Hematopoietic multipotent progenitor cell treated with erythropoietin and hydrocortisone succinate and interleukin-3 and kit ligand, for 17 days (in vitro differentiated cells): ENCODE measurements around the gene FAM124B.

Source experiments
- DNase-seq: peaks from one replicate; pipeline ENCODE4 v3.0.0-alpha.2; 2015; ENCODE audit warnings: low spot score

Gene FAM124B

DNA sequence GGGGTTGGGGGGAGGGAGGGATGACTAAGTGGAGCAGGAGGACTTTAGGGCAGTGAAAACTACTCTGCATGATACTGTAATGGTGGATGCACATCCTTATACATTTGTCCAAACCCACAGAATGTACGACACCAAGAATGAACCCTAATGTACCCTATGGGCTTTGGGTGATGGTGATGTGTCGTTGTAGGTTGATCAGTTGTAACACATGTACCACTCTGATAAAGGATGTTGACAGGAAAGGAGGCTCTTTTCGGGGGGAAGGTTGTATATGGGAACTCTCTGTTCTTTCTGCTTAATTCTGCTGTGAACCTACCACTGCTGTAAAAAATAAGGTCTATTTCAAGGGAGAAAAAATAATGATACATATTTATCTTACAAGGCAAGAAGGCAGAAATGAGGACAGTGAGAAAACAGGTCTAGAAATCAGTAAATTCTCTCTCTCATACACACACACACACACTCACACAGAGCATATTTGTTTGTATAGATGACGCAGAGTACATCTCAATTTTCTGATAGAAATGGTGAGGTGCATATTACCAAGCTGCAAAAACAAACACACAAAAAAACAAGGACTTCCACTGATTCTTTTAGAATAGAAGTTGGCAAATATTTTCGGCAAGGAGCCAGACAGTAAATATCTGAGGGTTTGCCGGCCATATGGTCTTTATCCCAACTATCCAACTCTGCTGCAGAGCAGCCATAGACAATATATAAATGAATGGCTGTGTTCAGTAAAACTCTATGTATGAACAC, 20.2 kb downstream of the FAM124B start:
- DNase-seq = no peak

DNA sequence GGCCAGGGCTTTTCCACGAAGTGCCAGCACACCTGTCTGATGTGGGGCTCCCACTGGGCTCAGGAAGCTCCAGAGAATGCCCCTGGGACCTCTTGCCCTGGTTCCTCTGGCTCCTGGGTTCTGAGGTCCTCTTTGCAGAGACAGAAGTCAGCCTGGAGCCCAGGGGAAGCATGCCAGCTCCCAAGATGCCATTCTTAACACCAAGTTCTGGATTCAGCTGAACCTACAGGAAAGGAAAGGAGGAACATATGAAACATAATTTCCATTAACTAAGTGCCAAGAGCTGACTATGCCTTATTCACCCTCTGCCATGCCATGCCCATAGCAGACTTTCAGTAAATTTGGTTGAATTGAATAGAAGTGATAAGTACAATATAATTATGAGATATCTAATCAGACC, 21.9 kb downstream of the FAM124B start:
- DNase-seq = no peak

DNA sequence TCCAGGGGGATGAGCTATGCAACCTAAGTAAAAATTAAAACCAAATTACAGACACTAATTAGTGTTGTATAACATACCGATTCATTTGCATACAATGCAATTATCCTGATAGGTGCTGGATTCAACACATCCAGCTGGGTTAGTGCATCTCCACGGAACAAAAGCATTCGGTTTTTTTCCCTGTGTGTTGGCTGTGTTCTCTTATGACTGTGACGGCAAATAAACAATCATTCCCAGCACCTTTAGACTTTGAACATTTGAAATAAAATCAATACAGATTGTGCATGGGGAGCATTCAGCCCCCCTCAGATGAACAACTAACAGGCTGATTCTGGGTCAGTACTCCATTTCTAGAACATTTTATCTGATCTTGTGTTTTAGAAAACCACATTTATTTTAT, 22.7 kb downstream of the FAM124B start:
- DNase-seq = no peak

DNA sequence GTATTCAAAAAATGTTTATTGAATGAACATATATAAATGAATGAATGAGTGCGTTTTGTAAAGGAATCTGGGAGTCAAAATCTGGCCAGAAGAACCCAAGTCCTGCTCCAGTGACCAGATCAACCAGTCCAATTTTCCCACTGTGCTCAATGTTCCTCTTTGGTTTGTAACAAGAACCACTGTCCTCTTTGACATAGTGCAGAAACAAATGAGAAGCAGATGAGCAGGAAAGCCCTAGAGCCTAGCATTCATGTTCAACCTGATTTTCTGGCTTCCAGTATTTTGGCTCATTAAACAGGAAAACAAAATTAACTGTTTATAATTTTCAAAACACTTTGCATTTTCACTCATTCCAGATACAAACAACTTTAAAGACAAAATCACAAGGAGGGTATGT, 23.2 kb downstream of the FAM124B start:
- no peak for DNase-seq

DNA sequence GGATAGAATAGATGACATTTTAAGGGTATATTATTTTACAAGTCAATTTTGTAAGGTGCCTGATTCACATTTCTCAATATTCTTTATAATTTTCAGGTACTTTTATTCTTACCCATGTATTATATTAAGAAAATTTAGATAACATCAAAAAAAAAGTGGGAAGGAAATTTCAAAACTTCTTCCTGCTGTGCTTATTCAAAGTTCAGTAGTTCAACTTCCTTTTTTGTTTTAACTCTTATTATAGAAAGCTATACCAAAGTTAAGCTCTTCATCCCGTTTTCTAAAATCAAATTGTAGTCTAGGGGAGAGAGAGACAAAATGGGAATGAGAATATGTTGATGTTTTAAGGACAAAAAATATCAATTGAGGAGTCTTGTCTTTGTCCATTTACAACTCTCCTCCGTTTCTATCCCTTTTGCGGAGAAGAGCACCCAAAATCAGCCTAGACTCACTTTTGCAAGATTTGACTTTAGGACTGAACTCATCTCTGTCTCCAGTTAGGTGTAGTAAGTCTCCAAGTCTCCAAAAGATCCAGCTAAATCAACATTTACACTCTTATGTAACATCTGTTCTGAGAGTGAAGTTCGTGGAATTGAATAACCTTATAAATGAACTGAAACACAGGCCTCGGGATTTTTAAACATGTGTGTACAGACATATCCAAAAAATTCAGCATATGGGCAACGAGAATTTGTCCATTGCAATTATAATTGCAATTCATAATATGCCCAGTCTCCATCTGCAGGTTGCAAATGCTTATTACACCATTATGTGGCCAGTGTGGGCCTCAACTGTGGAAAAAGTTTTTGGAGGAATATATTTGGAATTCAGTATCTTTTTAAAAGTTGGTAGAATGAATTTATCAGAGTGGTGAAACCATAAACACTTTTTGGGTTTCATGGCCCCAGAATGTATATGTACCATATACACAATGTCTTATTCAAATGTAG, 23.9 kb downstream of the FAM124B start:
- DNase-seq = no peak

DNA sequence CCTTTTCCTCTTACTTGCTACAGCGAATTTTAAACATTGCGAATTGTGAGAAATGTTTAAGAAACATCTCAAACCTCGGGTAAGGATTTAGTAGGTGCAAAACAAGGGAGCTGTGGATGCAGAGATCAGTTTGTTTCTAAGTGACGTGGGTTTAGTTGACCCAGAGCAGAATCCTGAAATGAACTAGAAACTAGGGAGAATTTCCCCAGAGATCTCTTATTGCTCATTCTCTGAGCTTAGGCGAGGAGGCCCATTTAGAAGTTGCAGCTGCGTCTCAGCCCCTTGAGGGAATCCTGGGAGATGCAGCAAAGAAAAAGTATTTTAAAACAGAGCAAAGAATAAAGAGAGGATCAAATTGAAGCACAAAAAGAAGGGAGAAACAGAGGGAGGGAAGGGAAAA, 29.3 kb downstream of the FAM124B start:
- no peak for DNase-seq

DNA sequence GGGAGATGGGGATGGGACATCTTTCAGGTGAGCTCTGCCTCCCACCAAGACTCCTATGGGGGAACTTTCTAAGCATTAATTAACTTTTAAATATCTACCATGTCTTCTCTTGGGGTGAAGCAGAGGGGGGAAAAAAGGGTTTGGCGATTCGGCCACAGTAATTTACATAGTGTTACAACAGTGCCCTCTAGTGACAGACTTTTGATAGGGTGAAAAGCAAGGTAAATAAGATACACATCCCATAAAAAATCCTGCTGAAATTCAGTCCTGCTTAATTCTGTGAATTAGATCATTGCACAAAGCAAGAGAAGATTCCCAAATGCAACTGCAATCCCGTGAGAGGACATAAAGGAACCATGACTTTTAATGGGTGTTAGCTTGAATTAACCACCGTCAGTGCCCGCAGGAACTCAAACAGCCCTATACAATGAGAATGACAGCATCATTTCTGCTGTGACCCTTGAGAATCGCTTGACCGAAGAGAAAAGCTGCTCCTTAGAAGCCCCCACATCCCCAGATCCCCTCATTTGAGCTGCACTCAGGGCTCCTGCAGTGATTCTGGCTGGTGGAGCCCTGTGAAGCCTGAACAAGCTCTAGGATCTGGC, 32.8 kb downstream of the FAM124B start:
- DNase-seq = peak; percentile 48

DNA sequence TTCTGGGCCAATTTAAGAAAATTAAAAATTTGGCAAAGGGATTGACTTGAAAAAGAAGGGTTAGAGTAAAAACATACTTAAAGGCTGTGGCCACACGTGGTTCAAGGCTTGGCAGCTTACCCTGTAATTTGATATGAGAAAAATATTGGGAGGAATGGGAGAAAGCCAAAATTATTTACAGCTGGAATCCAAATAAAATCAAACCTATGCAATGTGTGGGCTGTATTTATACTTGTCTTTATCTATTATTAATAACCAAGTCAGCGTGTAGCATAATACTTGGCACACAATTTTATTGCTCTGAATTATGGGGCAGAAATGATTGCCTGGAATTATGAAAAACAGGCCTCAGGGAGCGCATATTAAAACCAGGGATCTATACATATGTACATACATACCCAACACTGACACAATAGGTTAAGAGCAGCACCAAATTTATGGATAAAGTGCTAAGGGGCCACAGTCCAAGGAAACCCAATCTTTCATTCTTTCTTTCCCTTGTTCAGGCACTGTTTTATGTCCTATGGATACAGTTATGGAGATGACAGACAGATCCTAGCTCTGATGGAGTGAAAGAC, 35.6 kb downstream of the FAM124B start:
- DNase-seq = no peak

DNA sequence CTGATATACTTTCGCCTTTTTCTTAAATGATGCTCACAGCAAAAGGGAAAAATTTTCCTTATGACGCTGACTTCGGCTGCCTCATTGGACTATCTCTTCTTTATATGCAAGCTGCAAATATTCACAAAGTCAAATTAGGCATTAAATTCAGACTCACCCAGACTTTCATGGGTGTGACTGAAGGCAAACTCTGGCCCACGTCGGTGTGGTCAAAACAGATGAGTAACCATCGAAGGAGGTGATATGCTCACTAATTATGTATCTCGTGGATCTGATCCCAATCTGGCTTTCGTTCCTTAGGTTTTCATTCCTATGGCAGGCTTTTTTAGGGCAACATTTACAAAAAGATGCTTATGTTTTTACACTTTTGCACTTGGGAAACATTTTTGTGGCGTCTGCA, 36.6 kb downstream of the FAM124B start:
- no peak for DNase-seq

DNA sequence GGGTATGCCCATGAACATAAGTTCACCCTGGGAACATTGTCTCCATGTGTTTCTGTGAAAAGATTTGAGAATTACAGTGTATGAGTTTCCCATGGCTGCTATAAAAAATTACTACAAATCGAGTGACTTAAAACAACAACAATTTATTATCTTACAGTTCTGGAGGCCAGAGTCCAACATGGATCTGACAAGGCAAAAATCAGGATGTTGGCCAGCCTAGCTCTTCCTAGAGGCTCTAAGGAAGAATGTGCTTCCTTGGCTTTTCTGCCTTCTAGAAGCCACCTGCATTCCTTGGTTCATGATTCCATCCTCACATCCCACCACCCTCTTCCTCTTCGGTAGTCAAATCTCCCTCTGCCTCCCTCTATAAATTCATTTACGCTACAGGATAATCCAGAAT, 38.6 kb downstream of the FAM124B start:
- DNase-seq = no peak

DNA sequence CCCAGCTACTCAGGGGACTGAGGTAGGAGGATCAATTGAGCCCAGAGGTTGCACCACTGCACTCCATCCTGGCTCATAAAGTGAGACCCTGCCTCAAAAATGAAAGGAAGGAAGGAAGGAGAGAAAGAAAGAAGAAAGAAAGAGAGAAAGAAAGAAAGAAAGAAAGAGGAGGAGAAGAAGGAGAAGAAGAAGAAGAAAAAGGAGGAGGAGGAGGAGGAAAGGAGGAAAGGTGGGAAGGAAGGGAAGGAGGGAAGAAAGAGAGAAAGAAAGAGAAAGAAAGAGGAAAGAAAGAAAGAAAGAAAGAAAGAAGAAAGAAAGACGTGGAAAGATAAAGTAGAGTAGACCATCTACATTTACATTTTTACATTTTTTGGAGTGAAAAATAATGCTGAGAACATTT, 39.8 kb downstream of the FAM124B start:
- no peak for DNase-seq

DNA sequence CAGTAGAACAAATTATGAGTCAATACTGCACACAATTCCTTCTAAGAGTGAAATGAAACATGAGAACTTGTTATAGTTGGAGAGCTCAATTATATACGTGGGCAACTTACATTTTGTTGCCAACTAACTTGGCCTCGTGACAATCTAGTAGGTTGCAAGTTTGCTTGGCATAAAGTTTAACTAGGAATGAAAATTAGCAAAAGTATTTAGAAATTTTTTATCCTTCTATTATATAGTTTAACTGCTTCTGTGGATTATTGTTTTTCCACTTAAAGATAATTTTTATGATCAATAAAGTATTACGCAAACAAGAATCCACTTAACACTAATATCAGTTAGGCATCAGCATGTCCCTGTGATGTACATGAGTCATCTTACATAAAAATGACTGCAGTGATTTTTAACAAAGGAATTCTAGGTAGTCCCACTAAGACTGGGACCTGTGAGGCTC, 41.1 kb downstream of the FAM124B start:
- DNase-seq = no peak

DNA sequence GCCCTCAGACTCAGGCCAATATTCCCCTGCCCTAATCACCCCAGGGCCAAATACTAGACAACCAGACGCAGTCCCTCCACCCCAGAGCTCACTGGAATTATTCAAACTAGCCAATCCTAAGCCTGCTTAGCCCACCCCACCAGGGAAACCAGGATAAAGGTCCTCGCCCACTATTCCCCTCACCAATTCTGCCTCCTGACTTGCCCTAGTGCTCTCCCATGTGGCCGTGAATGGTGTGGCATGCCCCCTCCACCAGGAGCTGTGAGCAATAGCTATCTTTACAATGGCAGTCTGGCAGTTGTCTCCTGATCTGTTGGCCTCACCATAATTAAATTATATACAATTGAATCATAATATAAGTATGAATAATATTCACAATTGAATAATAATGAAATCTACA, 42.3 kb downstream of the FAM124B start:
- no peak for DNase-seq

DNA sequence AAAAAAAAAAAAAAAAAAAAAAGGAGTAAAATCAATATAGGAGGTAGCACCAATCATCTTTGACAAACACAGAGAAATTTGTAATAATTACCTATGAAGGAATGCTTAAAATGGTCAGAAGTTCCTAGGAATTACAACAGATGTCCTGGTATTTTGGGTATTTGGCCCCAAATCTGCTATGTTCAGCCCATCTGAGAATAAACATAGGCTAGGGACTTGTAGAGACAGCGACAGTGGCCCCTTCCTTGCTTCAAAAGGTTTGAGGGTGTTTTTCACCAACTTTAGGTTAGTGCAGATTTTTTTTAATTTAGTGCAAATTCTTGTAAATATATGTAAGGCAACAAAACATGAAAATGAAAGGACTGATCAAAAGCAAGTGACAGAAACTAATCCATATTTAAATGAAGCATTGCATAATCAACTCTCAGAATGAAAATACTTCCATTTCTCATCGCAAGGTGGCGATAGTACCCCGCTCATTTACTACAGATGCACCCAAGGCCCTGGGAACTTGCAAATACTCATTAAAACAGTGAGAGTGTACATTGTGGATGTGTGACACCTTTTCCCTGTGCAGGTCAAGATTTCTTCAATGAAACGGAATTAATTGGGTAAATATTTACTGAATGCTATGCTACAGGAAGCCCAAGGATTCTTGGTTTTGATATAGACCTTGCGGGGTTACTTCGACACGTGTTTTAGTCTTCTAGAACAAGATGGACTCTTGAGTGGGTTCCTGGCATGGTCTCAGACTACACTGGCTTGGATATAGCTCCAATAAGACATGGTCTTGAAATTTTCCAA, 44.6 kb downstream of the FAM124B start:
- peak; percentile 70 for DNase-seq

DNA sequence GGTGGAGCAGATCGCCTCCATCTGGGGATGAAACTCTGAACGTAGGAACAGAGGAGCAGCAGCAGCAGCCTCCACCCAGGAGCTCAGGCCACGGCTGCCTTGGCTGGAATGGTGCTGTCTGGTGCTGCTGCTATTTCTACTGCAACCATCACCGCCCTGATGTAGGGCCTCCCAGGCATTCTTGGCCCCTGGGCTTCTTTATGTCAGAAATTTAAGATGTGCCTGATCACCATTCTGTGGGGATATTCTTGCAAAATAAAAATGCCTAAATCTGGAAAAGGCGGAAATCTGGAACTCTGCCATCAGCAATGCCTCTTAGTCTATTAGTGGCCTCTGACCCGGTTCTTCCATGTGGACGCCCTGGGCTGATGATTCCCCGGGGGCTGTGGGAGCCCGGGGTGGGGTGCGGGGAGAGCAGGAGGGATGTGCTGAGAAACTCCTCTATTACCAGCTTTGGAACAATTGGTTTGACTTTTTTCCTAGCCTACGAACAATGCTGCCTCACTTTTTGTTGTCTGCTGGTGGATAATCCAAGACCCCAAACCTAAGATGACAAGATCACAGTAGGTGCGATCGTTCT, 47.2 kb downstream of the FAM124B start:
- no peak for DNase-seq

DNA sequence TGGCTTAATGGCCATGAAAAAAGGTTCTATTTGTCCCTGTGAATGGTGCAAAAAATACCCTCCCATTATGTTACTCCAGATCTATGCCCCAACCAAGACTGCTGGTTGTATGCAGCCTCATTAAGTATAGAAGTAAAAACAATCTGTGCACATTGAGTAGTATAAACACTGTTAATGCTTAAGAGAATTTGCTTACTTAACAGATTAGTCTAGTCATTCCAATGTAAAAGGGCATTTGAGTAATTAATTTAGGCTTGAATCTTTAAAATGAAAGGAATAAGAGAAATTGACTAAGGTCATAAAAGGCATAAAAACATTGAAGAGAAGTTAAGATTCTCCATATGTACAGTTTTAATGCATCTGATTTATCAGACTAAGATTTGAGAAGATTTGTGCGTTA, 51.2 kb downstream of the FAM124B start:
- no peak for DNase-seq

DNA sequence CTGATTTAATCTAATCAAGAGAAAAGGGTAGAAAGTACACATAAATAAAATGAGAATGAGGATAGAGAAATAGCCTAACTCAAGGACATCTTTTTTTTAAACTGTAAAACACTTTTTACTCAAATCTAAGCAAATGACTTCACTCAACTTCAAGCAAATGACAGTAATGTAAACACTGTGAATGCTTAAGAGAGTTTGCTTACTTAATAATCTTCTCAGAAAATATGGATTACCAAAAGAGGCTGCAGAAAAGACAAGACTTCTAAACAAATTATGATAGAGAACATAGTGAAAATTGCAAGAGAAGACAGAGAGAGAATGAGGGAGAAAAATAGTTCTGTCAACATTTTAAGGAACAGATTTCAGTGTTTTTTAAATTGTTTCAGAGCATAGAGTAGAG, 52.5 kb downstream of the FAM124B start:
- no peak for DNase-seq

DNA sequence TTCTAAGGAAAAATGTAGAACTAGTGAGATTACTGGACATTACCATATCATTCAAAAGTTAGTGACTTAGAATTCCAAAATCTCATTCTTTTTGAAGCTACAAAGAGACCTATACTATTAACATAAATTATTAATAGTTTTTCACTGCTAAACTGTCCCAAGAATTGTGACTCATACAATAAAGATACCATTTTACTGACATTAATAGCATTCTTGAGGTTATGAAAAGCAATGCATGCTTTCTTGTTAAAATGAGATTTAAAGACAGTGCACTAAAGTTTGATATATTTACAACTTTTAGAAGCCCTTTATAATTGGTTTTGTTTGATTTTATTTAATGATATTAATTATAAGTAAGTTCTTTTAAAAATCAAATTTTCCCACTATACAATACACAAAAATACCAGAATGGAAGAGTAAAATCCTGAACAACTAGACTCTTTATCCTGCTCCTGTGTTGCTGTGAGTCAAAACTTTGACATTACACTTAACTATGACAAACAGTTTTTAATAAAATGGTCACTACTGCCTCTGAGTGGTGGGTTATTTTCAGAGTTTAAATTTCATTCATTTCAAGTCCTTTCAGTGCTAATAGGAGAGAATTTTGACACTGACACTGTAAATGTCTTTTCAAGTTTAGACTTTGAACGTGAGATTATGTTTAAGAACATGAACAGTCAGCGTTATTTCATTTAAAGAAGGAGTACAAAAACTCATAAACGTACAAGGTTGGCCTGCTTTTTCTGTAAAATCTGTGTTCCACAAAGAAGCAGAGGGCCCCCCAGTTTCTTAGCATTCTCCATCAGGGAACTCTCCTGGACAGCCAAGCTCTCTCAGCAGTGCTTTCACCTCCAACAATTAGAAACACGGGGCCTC, 54.5 kb downstream of the FAM124B start:
- no peak for DNase-seq

DNA sequence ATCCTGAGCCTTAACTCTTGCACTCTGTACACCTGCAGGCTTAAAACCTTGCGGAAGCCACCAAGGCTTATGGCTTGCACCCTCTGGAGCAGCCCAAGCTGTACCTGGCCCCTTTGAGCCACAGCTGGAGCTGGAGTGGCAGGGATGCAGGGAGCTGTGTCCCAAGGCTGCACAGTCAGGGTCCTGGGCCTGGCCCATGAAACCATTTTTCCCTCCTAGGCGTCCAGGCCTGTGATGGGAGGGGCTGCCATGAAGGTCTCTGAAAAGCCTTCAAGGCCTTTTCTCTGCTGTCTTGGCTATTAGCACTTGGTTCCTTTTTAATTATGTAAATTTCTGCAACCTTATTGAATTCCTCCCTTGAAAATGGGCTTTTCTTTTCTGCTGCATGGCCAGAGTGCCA, 56.4 kb downstream of the FAM124B start:
- DNase-seq = no peak

DNA sequence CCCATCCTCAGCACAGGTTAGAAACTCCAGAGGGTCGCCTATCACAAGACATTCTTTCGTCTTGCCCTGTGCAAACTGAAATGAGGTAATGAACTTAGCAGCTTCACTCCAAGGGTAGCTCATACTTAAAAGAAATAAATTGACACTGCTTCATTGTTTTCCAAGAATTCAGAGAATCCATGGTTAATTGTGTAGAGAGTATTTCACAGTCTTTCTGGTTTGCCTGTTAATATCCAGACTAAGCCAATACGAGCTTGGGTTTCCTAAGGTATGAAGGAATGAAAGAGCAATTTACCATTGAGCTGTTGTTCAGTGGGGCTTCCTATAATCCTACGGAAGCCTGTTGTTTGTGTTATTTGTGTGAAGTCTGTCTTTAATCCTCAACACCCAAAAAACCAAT, 58.7 kb downstream of the FAM124B start:
- DNase-seq = no peak
